HG03378 (cell line): ENCODE measurements around the gene ZHX3.

Source experiments
- ATAC-seq: cut with Tn5 transposase; IDR thresholded peaks from one replicate; pipeline ENCODE4 v1.9.1; 2021; ENCODE audit warnings: mild to moderate bottlenecking, moderate library complexity; ENCODE audit not compliant: unreplicated experiment

The ZHX3 gene

GRCh38 chr20:41228858-41229257 lies 88.7 kb downstream of the ZHX3 start:
- ATAC-seq = no peak

- no peak for ATAC-seq
Measured at GRCh38 chr20:41226426-41226825, 91.1 kb downstream of the ZHX3 start.

GRCh38 chr20:41225091-41225490 lies 92.4 kb downstream of the ZHX3 start:
- ATAC-seq = no peak

GRCh38 chr20:41224281-41224680 lies 93.2 kb downstream of the ZHX3 start:
- no peak for ATAC-seq

- no peak for ATAC-seq
Measured at GRCh38 chr20:41223112-41223511, 94.4 kb downstream of the ZHX3 start.

- ATAC-seq = no peak
Measured at GRCh38 chr20:41222703-41223102, 94.8 kb downstream of the ZHX3 start.

GRCh38 chr20:41222296-41222695 lies 95.2 kb downstream of the ZHX3 start:
- ATAC-seq = no peak

GRCh38 chr20:41221614-41222218 lies 95.8 kb downstream of the ZHX3 start:
- no peak for ATAC-seq

GRCh38 chr20:41219824-41220223 lies 97.7 kb downstream of the ZHX3 start:
- ATAC-seq = no peak

- ATAC-seq = no peak
Measured at GRCh38 chr20:41218466-41218865, 99.1 kb downstream of the ZHX3 start.

GRCh38 chr20:41217422-41217821 lies 100.1 kb downstream of the ZHX3 start:
- no peak for ATAC-seq

GRCh38 chr20:41214666-41215065 lies 102.9 kb downstream of the ZHX3 start:
- ATAC-seq = no peak

GRCh38 chr20:41214202-41214601 lies 103.3 kb downstream of the ZHX3 start:
- no peak for ATAC-seq

- no peak for ATAC-seq
Measured at GRCh38 chr20:41213150-41213820, 104.2 kb downstream of the ZHX3 start.

GRCh38 chr20:41205313-41205712 lies 112.2 kb downstream of the ZHX3 start:
- no peak for ATAC-seq

GRCh38 chr20:41204304-41205265 lies 112.9 kb downstream of the ZHX3 start:
- ATAC-seq = no peak

- no peak for ATAC-seq
Measured at GRCh38 chr20:41203660-41204059, 113.9 kb downstream of the ZHX3 start.

GRCh38 chr20:41202426-41202825 lies 115.1 kb downstream of the ZHX3 start:
- no peak for ATAC-seq

GRCh38 chr20:41201760-41202159 lies 115.8 kb downstream of the ZHX3 start:
- no peak for ATAC-seq

GRCh38 chr20:41200446-41201202 lies 116.9 kb downstream of the ZHX3 start:
- ATAC-seq = no peak

- ATAC-seq = no peak
Measured at GRCh38 chr20:41198443-41198842, 119.1 kb downstream of the ZHX3 start.
